H7 (cell line): ENCODE results near the gene GNAT2. TPM values are rescaled to one million over a fixed set of nuclear protein-coding genes. Genes with fewer than 3 reads are reported as not detected.
"Not testable (repeated sequence)": the region's sequence is repeated elsewhere in the genome, so short reads cannot be mapped to it uniquely, and the experiment has no call there.

Experiments used
- DNase-seq: peaks from one replicate; pipeline ENCODE4 v3.0.0; 2012
- H3K27me3 ChIP-seq: 2 replicates; pipeline ENCODE4 v1.6.0; 2011; ENCODE audit warnings: mild to moderate bottlenecking, low read length; ENCODE audit not compliant: control insufficient read depth, insufficient read depth
- H3K36me3 ChIP-seq: replicated peaks from 2 replicates; pipeline ENCODE4 v1.5.1; 2011; ENCODE audit warnings: low read length; ENCODE audit not compliant: control insufficient read depth, insufficient read depth
- H3K4me3 ChIP-seq: 2 replicates; pipeline ENCODE4 v1.5.1; 2011; ENCODE audit warnings: low read depth, mild to moderate bottlenecking, control low read depth, low read length, moderate library complexity; ENCODE audit not compliant: insufficient read depth
- total RNA-seq: library from RNA; depleted of rRNA; stranded (reverse); fragments of >200 nt; shearing (Covaris generic); gene quantifications from 2 replicates; pipeline ENCODE4 v1.2.3, GENCODE V29; 2014; rRNA removed

GNAT2 gene
- not detected in 2 replicates for total RNA-seq

GRCh38 chr1:109619576-109620400 lies at the start of gene GNAT2, which contains the start of gene AMPD2:
TSS of gene GNAT2 (minus strand) at chr1:109619616. CDS start at chr1:109612870, 6,746 bp downstream.
TSS of gene AMPD2 (plus strand) at chr1:109619837. CDS start at chr1:109621176, 1,339 bp downstream.
- H3K4me3 ChIP-seq, result peak within 1 kb of the TSS; percentile 96
- H3K36me3 ChIP-seq, result no peaks in the 10 kb centered on the region
- DNase-seq, result peak; percentile 94
- no peaks in the 10 kb centered on the region for H3K27me3 ChIP-seq

GRCh38 chr1:109668123-109668775 lies 48.8 kb upstream of the GNAT2 start:
- Histone ChIP-seq H3K27me3 (no peaks in the 10 kb centered on the region; the same call in 1 of the 2 replicates), H3K36me3 (no peaks in the 10 kb centered on the region), H3K4me3 (peak overlapping the region; percentile 38)
- DNase-seq, result no peak

DNA sequence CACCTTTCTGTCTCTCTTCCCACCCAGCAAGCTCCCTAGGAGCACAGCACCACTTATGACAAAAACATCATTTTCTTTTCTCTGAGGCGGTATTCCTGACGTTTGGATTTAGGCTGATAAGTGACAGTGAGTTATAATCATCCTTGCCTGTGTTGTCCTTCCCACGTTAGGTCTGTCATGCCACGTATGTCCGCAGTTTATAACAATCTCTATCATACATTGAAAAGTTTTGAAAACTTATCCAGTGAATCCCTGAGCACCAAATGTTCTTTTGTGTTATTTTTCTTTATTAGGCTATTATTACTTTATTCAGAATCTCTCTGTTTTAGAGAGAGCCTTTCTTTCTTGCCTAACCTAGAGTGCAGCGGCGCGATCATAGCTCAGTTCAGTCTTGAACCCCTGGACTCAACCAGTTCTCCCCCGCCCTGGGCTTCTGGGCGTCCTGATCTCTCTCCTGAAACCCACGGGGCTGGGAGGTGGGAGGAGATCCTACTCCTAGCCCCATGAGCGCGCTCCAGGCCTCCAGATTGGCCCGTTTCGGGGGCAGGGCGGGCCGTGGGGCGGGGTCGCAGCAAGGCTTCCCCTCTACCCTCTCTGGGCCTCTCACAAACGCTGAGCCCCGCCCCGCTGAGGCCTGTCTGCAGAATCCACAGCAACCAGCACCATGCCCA lies 48.2 kb upstream of the GNAT2 start, which contains the start of gene GSTM2:
Gene GSTM2 (plus strand): TSS at position 606 of the 671 bp plus-strand sequence. CDS start 59 bp downstream, at position 665.
- H3K27me3 ChIP-seq, result no peaks in the 10 kb centered on the region; the same call in 1 of the 2 replicates
- DNase-seq, result peak; percentile 97
- H3K4me3 ChIP-seq, result peak within 1 kb of the TSS; percentile 38

DNA sequence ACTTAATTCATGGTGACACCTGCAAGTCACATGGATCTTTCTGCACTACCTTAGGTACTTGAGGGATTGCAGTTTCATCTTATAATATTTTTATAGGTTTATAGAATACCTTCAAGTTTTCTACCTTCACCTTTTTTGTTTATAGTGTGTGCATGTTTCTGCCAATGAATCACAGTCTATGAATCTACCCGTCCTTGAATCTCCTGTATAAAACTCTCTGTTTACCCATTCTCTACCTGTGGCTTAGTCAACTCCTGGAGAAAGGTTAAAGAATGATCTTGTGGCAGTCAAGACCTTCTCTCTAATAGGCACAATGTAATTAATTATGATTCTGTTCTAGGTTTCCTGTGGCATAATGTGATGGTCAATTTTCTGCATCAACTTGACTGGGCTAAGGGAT lies 45.3 kb upstream of the GNAT2 start:
- no peak for DNase-seq
- no peaks in the 10 kb centered on the region for H3K36me3 ChIP-seq
- H3K4me3 ChIP-seq, result no peak overlapping the region
- no peaks in the 10 kb centered on the region; the same call in 1 of the 2 replicates for H3K27me3 ChIP-seq

More for the DNA sequence above, 48.2 kb upstream of the GNAT2 start, which contains the start of gene GSTM2:
- H3K36me3 ChIP-seq, result no peaks in the 10 kb centered on the region

- Histone ChIP-seq H3K36me3 (no peaks in the 10 kb centered on the region), H3K4me3 (no peak overlapping the region), H3K27me3 (no peaks in the 10 kb centered on the region; the same call in 1 of the 2 replicates)
- DNase-seq, result peak; percentile 0
Observed at GRCh38 chr1:109661391-109661790, 42.0 kb upstream of the GNAT2 start.

GRCh38 chr1:109660691-109661026 lies 41.2 kb upstream of the GNAT2 start:
- DNase-seq, result peak; percentile 3
- H3K36me3 ChIP-seq, H3K27me3 ChIP-seq, H3K4me3 ChIP-seq: not testable (repeated sequence)

- Histone ChIP-seq H3K36me3 (no peaks in the 10 kb centered on the region), H3K4me3 (no peak overlapping the region), H3K27me3 (peaks cover 1% of the 10 kb centered on the region; the same call in 1 of the 2 replicates)
- DNase-seq, result no peak
Observed at GRCh38 chr1:109659997-109660690, 40.7 kb upstream of the GNAT2 start.

GRCh38 chr1:109659145-109659544 lies 39.7 kb upstream of the GNAT2 start:
- Histone ChIP-seq H3K27me3 (peaks cover 8% of the 10 kb centered on the region), H3K4me3 (no peak overlapping the region), H3K36me3 (no peaks in the 10 kb centered on the region)
- DNase-seq, result no peak

- Histone ChIP-seq H3K4me3 (no peak overlapping the region), H3K27me3 (peaks cover 8% of the 10 kb centered on the region), H3K36me3 (no peaks in the 10 kb centered on the region)
- DNase-seq, result no peak
Observed at GRCh38 chr1:109658533-109659042, 39.2 kb upstream of the GNAT2 start.

- H3K4me3 ChIP-seq, result no peak overlapping the region
- peaks cover 8% of the 10 kb centered on the region for H3K27me3 ChIP-seq
- no peak for DNase-seq
- no peaks in the 10 kb centered on the region for H3K36me3 ChIP-seq
Observed at GRCh38 chr1:109657970-109658369, 38.6 kb upstream of the GNAT2 start.

DNA sequence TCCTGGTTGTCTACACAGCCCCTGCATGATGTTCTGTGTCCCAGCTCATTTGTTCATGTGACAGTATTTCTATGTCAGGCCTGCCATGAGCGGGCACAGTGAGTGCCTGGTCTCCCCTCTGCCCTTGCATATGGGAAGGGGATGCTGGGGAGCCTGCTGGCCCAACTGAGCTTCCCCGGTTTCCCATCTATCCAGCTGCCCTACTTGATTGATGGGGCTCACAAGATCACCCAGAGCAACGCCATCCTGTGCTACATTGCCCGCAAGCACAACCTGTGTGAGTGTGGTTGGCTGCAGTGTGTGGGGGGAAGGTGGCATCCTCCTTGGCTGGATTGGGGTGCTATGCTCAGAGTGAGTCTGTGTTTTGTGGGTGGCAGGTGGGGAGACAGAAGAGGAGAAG lies 38.0 kb upstream of the GNAT2 start:
- no peak for DNase-seq
- Histone ChIP-seq H3K4me3 (no peak overlapping the region), H3K36me3 (no peaks in the 10 kb centered on the region), H3K27me3 (peaks cover 9% of the 10 kb centered on the region)

GRCh38 chr1:109655615-109656519 lies 36.5 kb upstream of the GNAT2 start, which contains the start of gene GSTM4:
TSS of gene GSTM4 (plus strand) at chr1:109656099. CDS start at chr1:109656390, 291 bp downstream.
- Histone ChIP-seq H3K4me3 (peak within 1 kb of the TSS; percentile 78), H3K27me3 (peaks cover 11% of the 10 kb centered on the region), H3K36me3 (no peaks in the 10 kb centered on the region)
- DNase-seq, result peak; percentile 94

DNA sequence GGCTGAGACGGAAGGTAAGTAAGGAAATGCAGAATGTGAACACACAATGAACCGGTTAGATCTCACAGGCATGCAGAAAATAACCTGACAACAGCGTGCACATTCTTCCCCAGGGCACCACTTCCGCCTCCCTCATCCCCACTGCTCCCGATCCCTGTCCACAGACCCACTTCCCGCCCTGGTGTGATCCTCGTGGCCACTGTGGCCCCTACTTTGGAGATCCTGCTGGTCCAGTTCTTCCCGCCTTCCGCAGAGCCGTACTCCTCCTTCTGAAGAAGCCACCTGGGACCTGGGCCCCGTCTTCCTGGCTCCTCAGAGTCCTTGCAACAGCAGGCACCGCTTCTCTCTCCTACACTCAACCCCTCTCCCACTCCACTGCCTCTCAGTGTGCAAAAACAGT lies 35.1 kb upstream of the GNAT2 start:
- DNase-seq, result no peak
- no peaks in the 10 kb centered on the region for H3K36me3 ChIP-seq
- peaks cover 11% of the 10 kb centered on the region for H3K27me3 ChIP-seq
- H3K4me3 ChIP-seq, result no peak overlapping the region
